RWPE2 (cell line): Measurements from ENCODE around the gene FHL3.
A peak's percentile ranks its signal among the peaks of the same experiment; 100 is the strongest.

Experiments used
- ATAC-seq: fragments of 200-7000 bp; cut with Tn5 transposase; 3 replicates; pipeline ENCODE4 v1.9.1; 2021; ENCODE audit warnings: low read depth
- DNase-seq: peaks from one replicate; pipeline ENCODE4 v3.0.0-alpha.2; 2020; ENCODE audit warnings: low spot score
- H3K27ac ChIP-seq: fragments of 450-650 bp; 2 replicates; pipeline ENCODE4 v1.5.1; 2017; ENCODE audit warnings: mild to moderate bottlenecking; ENCODE audit not compliant: poor library complexity, severe bottlenecking
- H3K27me3 ChIP-seq: fragments of 250-450 bp; sonication (Bioruptor Pico); 2 replicates; pipeline ENCODE4 v1.5.1; 2021; ENCODE audit warnings: mild to moderate bottlenecking, moderate library complexity; ENCODE audit not compliant: insufficient read depth, poor library complexity, severe bottlenecking
- H3K36me3 ChIP-seq: fragments of 250-450 bp; sonication (Bioruptor Pico); 2 replicates; pipeline ENCODE4 v1.5.1; 2020; ENCODE audit warnings: low read depth, mild to moderate bottlenecking, moderate library complexity
- H3K4me1 ChIP-seq: fragments of 250-450 bp; sonication (Bioruptor Pico); 2 replicates; pipeline ENCODE4 v1.5.1; 2021; ENCODE audit warnings: mild to moderate bottlenecking, moderate library complexity; ENCODE audit not compliant: insufficient read depth, poor library complexity, severe bottlenecking
- H3K4me3 ChIP-seq: fragments of 250-450 bp; sonication (Bioruptor Pico); 2 replicates; pipeline ENCODE4 v1.5.1; 2021; ENCODE audit warnings: mild to moderate bottlenecking, moderate library complexity; ENCODE audit not compliant: severe bottlenecking
- H3K9me3 ChIP-seq: fragments of 250-450 bp; sonication (Bioruptor Pico); 2 replicates; pipeline ENCODE4 v1.5.1; 2021; ENCODE audit warnings: mild to moderate bottlenecking, moderate library complexity; ENCODE audit not compliant: severe bottlenecking
- CTCF ChIP-seq: fragments of 450-650 bp; IDR thresholded peaks from one replicate; pipeline ENCODE4 v1.5.1; 2017; ENCODE audit warnings: mild to moderate bottlenecking, moderate library complexity; ENCODE audit not compliant: poor library complexity, severe bottlenecking

Gene FHL3

GRCh38 chr1:37954316-37954971 is 50.9 kb downstream of the FHL3 start:
- Histone ChIP-seq H3K27me3 (no peaks in the 10 kb centered on the region), H3K4me3 (no peak overlapping the region)
- no peak for DNase-seq

GRCh38 chr1:37952738-37953137 is 52.6 kb downstream of the FHL3 start:
- Histone ChIP-seq H3K36me3 (peaks cover 4% of the 10 kb centered on the region; the same call in 1 of the 2 replicates), H3K4me1 (no peaks in the 10 kb centered on the region), H3K27me3 (no peaks in the 10 kb centered on the region), H3K4me3 (no peak overlapping the region), H3K9me3 (no peaks in the 10 kb centered on the region), H3K27ac (no peak overlapping the region)
- no peak for TF ChIP-seq CTCF
- ATAC-seq = no peak
- no peak for DNase-seq

More at GRCh38 chr1:37954316-37954971, 50.9 kb downstream of the FHL3 start:
- Histone ChIP-seq H3K36me3 (peaks cover 19% of the 10 kb centered on the region), H3K9me3 (no peaks in the 10 kb centered on the region), H3K4me1 (no peaks in the 10 kb centered on the region), H3K27ac (no peak overlapping the region)
- ATAC-seq = no peak; the same call in 2 of the 3 replicates
- no peak for TF ChIP-seq CTCF

- no peak overlapping the region for H3K27ac ChIP-seq
- H3K27me3 ChIP-seq = no peaks in the 10 kb centered on the region
- H3K4me1 ChIP-seq = no peaks in the 10 kb centered on the region
- H3K4me3 ChIP-seq = no peak overlapping the region
- ATAC-seq (no peak), DNase-seq (no peak)
- H3K9me3 ChIP-seq = no peaks in the 10 kb centered on the region
- TF ChIP-seq CTCF = no peak
- peaks cover 4% of the 10 kb centered on the region; the same call in 1 of the 2 replicates for H3K36me3 ChIP-seq
These were observed 53.3 kb downstream of the FHL3 start for GRCh38 chr1:37951783-37952624.

- no peak for DNase-seq
- peak; percentile 8; the same call in 1 of the 3 replicates for ATAC-seq
These were observed 54.1 kb downstream of the FHL3 start for GRCh38 chr1:37951041-37951782.

More at GRCh38 chr1:37951041-37951782, 54.1 kb downstream of the FHL3 start:
- no peaks in the 10 kb centered on the region for H3K36me3 ChIP-seq
- TF ChIP-seq CTCF = no peak
- no peaks in the 10 kb centered on the region for H3K27me3 ChIP-seq
- H3K4me3 ChIP-seq = no peak overlapping the region
- H3K27ac ChIP-seq = no peak overlapping the region
- H3K4me1 ChIP-seq = no peaks in the 10 kb centered on the region
- no peaks in the 10 kb centered on the region for H3K9me3 ChIP-seq
